Panc1 (cell line): ENCODE results near the gene FOXF2. TPM values are rescaled to one million over a fixed set of nuclear protein-coding genes. Genes with fewer than 3 reads are reported as not detected.

Source experiments
- ATAC-seq: fragments of 200-7000 bp; cut with Tn5 transposase; 2 replicates; pipeline ENCODE4 v1.9.1; 2020; ENCODE audit warnings: mild to moderate bottlenecking, moderate library complexity
- BruUV-seq: library from RNA; stranded (reverse); fragments of 400-500 nt; replicated peaks from 2 replicates; lab custom pipeline; 2021; lab: Mats Ljungman, UMichigan
- CTCF ChIA-PET: fragments of 300-600 bp; sonication (Branson Sonifier 250); formaldehyde crosslinking; loops from one replicate; lab custom pipeline; 2022; ENCODE audit warnings: antibody characterized with exemption; lab: Charles Lee
- POLR2A ChIA-PET: fragments of 300-600 bp; sonication (Branson Sonifier 250); formaldehyde crosslinking; loops from one replicate; lab custom pipeline; 2022; ENCODE audit warnings: antibody characterized with exemption; lab: Charles Lee
- DNase-seq: peaks from one replicate; pipeline ENCODE4 v3.0.0-alpha.2; 2010; ENCODE audit warnings: low read depth, low spot score
- H3K27ac ChIP-seq: 2 replicates; pipeline ENCODE4 v1.5.1; 2011; ENCODE audit warnings: mild to moderate bottlenecking, low read length, inconsistent platforms
- H3K27me3 ChIP-seq: fragments of 200-500 bp; sonication (Bioruptor generic); 2 replicates; pipeline ENCODE4 v1.6.0; 2014; ENCODE audit warnings: low read length, inconsistent platforms; ENCODE audit not compliant: control insufficient read depth, insufficient read depth
- H3K36me3 ChIP-seq: fragments of 200-500 bp; sonication (Bioruptor generic); 2 replicates; pipeline ENCODE4 v1.5.1; 2014; ENCODE audit warnings: inconsistent platforms, mild to moderate bottlenecking, low read length, moderate library complexity; ENCODE audit not compliant: control insufficient read depth, insufficient read depth
- H3K4me1 ChIP-seq: 2 replicates; pipeline ENCODE4 v1.5.1; 2011; ENCODE audit warnings: inconsistent platforms, mild to moderate bottlenecking, low read length, moderate library complexity; ENCODE audit not compliant: control insufficient read depth, insufficient read depth
- H3K4me3 ChIP-seq, 2 experiments: 2 replicates each; pipeline ENCODE4 v1.5.1; 2011 to 2012; ENCODE audit warnings: low read depth in 2 of 2, low read length in 2 of 2, mild to moderate bottlenecking in 2 of 2, inconsistent platforms in 1 of 2, moderate library complexity in 1 of 2
- H3K9me3 ChIP-seq: fragments of 200-500 bp; sonication (Bioruptor generic); 2 replicates; pipeline ENCODE4 v1.5.1; 2014; ENCODE audit warnings: low read depth, mild to moderate bottlenecking, inconsistent platforms, low read length, moderate library complexity; ENCODE audit not compliant: control insufficient read depth, insufficient read depth
- CTCF ChIP-seq: fragments of 450-650 bp; IDR thresholded peaks from 2 replicates; pipeline ENCODE4 v1.5.1; 2017; ENCODE audit warnings: mild to moderate bottlenecking
- POLR2AphosphoS5 ChIP-seq: IDR thresholded peaks from 2 replicates; pipeline ENCODE4 v1.6.1; 2012; ENCODE audit warnings: mild to moderate bottlenecking, low read depth, low read length, moderate library complexity
- REST ChIP-seq, 2 experiments: IDR thresholded peaks; 2 replicates each; pipeline ENCODE4 v1.6.1; 2011 to 2012; ENCODE audit warnings: low read depth in 2 of 2, control low read depth in 1 of 2, low read length in 1 of 2, mild to moderate bottlenecking in 1 of 2, moderate library complexity in 1 of 2; ENCODE audit not compliant: insufficient read depth in 1 of 2
- SIN3A ChIP-seq: IDR thresholded peaks from 2 replicates; pipeline ENCODE4 v1.6.1; 2012; ENCODE audit warnings: low read depth, mild to moderate bottlenecking, low read length, moderate library complexity, borderline replicate concordance; ENCODE audit not compliant: insufficient read depth
- TCF7L2 ChIP-seq: IDR thresholded peaks from 2 replicates; pipeline ENCODE4 v1.6.1; 2011; ENCODE audit warnings: mild to moderate bottlenecking, low read depth, low read length, inconsistent platforms
- in situ Hi-C: cut with HindIII; loops from 2 replicates; pipeline ENCODE4 v1.10.0; 2016; ENCODE audit warnings: low sequenced_read_pairs, low pct_unique_long_range_greater_than_20kb
- intact Hi-C: fragments of 100-400 bp; cut with micrococcal nuclease; formaldehyde crosslinking; loops from one replicate; pipeline ENCODE4 v1.10.0; 2022; ENCODE audit not compliant: unreplicated experiment
- total RNA-seq: library from RNA; stranded (reverse); gene quantifications from one replicate; pipeline ENCODE4 v1.2.1, GENCODE V29; 2021; ENCODE audit not compliant: unreplicated experiment

FOXF2 gene
- total RNA-seq, 1 experiment from 2014 or later = 12.7 TPM

- Histone ChIP-seq H3K27ac (no peak overlapping the region), H3K36me3 (no peaks in the 10 kb centered on the region), H3K4me1 (peaks cover 19% of the 10 kb centered on the region; the same call in 1 of the 2 replicates), H3K9me3 (no peaks in the 10 kb centered on the region; the same call in 1 of the 2 replicates), H3K4me3 (no peak overlapping the region), H3K27me3 (no peaks in the 10 kb centered on the region)
- peak; percentile 36 for DNase-seq
- POLR2A ChIA-PET = no interaction called here
- peak; percentile 90 for TF ChIP-seq CTCF
- TF ChIP-seq REST (IDR thresholded peaks at IDR 0.05; ENCODE audit: insufficient read depth in 1 of 2, low read depth in 2 of 2, low read length in 1 of 2) = peak; percentile 37 to 69; a peak in 2 of 4 replicates
- TF ChIP-seq POLR2AphosphoS5 = no peak
- no peak for TF ChIP-seq SIN3A
- no TSS peak for BruUV-seq
- intact Hi-C loops (loop anchor here (5.0 kb wide), 1 partner anchor 627 kb away; no protein-coding TSS in a partner anchor), in situ Hi-C loops (no loop called here)
- peak; percentile 94 for ATAC-seq
- CTCF ChIA-PET = interaction anchor here (0.6 to 2.1 kb wide), 5 partner anchors 11 to 951 kb away, joined by 3 to 11 read pairs (median 4); no protein-coding TSS in a partner anchor
Observed at GRCh38 chr6:1424306-1424927, 35.0 kb downstream of the FOXF2 start.

GRCh38 chr6:1426416-1426815 lies 37.0 kb downstream of the FOXF2 start:
- no peak for DNase-seq
- H3K27me3 ChIP-seq = no peaks in the 10 kb centered on the region

More at GRCh38 chr6:1426416-1426815, 37.0 kb downstream of the FOXF2 start:
- Histone ChIP-seq H3K4me1 (peaks cover 19% of the 10 kb centered on the region; the same call in 1 of the 2 replicates), H3K4me3 (no peak overlapping the region), H3K36me3 (no peaks in the 10 kb centered on the region), H3K27ac (no peak overlapping the region), H3K9me3 (no peaks in the 10 kb centered on the region)
- in situ Hi-C loops (no loop called here), intact Hi-C loops (no loop called here)
- no peak for TF ChIP-seq POLR2AphosphoS5
- no peak for TF ChIP-seq SIN3A
- no peak for TF ChIP-seq TCF7L2
- no peak for TF ChIP-seq CTCF
- TF ChIP-seq REST (IDR thresholded peaks at IDR 0.05; ENCODE audit: insufficient read depth in 1 of 2, low read depth in 2 of 2, low read length in 1 of 2) = no peak
- ChIA-PET CTCF (no interaction called here), POLR2A (no interaction called here)
- BruUV-seq = no TSS peak
- no peak for ATAC-seq
